Mesendoderm (in vitro differentiated cells): ENCODE results near the gene ANKRD65.
"Not testable (repeated sequence)": the region's sequence is repeated elsewhere in the genome, so short reads cannot be mapped to it uniquely, and the experiment has no call there.

Source experiments
- DNase-seq: peaks from one replicate; pipeline ENCODE4 v3.0.0; 2013
- H2AK5ac ChIP-seq: 2 replicates; pipeline ENCODE4 v1.6.1; 2013; ENCODE audit warnings: low read length, inconsistent platforms
- H2BK120ac ChIP-seq: 2 replicates; pipeline ENCODE4 v1.6.1; 2013; ENCODE audit warnings: low read depth, mild to moderate bottlenecking, low read length, moderate library complexity, mixed read lengths
- H2BK15ac ChIP-seq: replicated peaks from 2 replicates; pipeline ENCODE4 v1.6.1; 2013; ENCODE audit warnings: low read depth, mild to moderate bottlenecking, moderate library complexity
- H2BK5ac ChIP-seq: 2 replicates; pipeline ENCODE4 v1.6.1; 2013; ENCODE audit warnings: low read length, inconsistent platforms
- H3K18ac ChIP-seq: 2 replicates; pipeline ENCODE4 v1.6.1; 2013; ENCODE audit warnings: mild to moderate bottlenecking, low read length, mixed read lengths
- H3K23ac ChIP-seq: one replicate; pipeline ENCODE4 v1.6.1; 2013; ENCODE audit warnings: low read length
- H3K27ac ChIP-seq: 2 replicates; pipeline ENCODE4 v1.5.1; 2013; ENCODE audit warnings: low read depth, mild to moderate bottlenecking, inconsistent platforms, low read length, moderate library complexity
- H3K27me3 ChIP-seq: 2 replicates; pipeline ENCODE4 v1.6.1; 2013; ENCODE audit warnings: low read length, control low read depth, mild to moderate bottlenecking, inconsistent platforms; ENCODE audit not compliant: insufficient read depth, poor library complexity
- H3K36me3 ChIP-seq: 2 replicates; pipeline ENCODE4 v1.6.1; 2013; ENCODE audit warnings: low read length, inconsistent platforms; ENCODE audit not compliant: control insufficient read depth, insufficient read depth
- H3K4ac ChIP-seq: one replicate; pipeline ENCODE4 v1.6.1; 2013; ENCODE audit warnings: low read depth, mild to moderate bottlenecking, low read length, moderate library complexity
- H3K4me1 ChIP-seq: 2 replicates; pipeline ENCODE4 v1.6.1; 2013; ENCODE audit warnings: low read depth, low read length, inconsistent platforms; ENCODE audit not compliant: control insufficient read depth
- H3K4me2 ChIP-seq: 2 replicates; pipeline ENCODE4 v1.6.1; 2013; ENCODE audit warnings: low read length
- H3K4me3 ChIP-seq: 2 replicates; pipeline ENCODE4 v1.5.1; 2013; ENCODE audit warnings: mild to moderate bottlenecking, low read length
- H3K56ac ChIP-seq: one replicate; pipeline ENCODE4 v1.6.1; 2013; ENCODE audit warnings: low read length
- H3K79me1 ChIP-seq: 2 replicates; pipeline ENCODE4 v1.6.1; 2013; ENCODE audit warnings: low read length, inconsistent platforms
- H3K79me2 ChIP-seq: 2 replicates; pipeline ENCODE4 v1.6.1; 2013; ENCODE audit warnings: mild to moderate bottlenecking, low read length; ENCODE audit not compliant: control insufficient read depth, insufficient read depth
- H3K9ac ChIP-seq: 2 replicates; pipeline ENCODE4 v1.6.1; 2013; ENCODE audit warnings: low read length, inconsistent platforms
- H4K5ac ChIP-seq: one replicate; pipeline ENCODE4 v1.6.1; 2013; ENCODE audit warnings: low read length
- H4K8ac ChIP-seq: one replicate; pipeline ENCODE4 v1.6.1; 2013; ENCODE audit warnings: low read depth, mild to moderate bottlenecking, control low read depth, low read length, moderate library complexity
- WGBS: extraction: QIAGEN DNeasy Blood & Tissue Kit; methylation state at CpG from one replicate; pipeline ENCODE4 v1.1.7; 2013; ENCODE audit warnings: low lambda C conversion rate, missing lambda C conversion rate; ENCODE audit not compliant: insufficient coverage; ENCODE audit errors: extremely low coverage; 5-methylcytosine and 5-hydroxymethylcytosine counted together

Gene ANKRD65

DNA sequence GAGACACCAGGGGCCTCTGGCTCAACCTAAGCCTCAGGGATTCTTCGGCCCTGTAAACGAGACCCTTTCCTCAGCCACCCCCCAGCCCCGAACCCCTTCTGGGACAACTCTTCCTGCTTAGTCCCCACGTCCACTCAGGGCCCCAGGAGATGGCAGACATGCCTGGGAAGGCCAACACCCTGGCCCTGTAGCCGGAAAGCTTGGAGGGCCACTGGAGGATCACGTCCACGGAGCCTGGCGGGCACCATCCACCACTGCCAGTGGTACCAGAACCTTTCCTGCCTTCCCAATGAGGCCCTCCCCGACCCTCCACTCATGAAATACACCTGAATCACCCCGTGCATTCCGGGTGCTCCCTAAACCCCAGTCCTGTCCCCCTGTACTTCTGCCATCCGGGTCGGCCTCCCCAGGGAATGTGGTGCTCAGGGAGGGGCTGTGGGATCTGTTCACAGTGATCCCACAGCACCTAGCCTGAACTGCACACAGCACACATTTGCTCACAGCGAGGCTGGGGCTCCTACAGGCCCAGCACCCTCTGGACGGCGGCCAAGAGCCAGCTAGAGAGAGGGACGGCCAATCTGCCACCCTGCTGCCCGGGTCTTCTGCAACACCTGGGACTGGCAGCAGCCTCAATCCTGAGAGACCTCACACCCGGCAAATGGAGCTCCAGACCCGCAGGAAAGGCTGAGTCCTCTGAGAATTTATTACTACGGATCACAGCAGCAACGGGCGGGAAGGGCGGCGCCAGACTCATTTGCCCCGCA is 47.8 kb downstream of the ANKRD65 start:
- no peaks in the 10 kb centered on the region for H3K4me1 ChIP-seq
- H3K4ac ChIP-seq, result no peak overlapping the region
- H3K18ac ChIP-seq, result no peak overlapping the region
- peaks cover 7% of the 10 kb centered on the region for H3K79me1 ChIP-seq
- H2BK5ac ChIP-seq, result no peak overlapping the region
- H2BK120ac ChIP-seq, result no peak overlapping the region
- no peak overlapping the region for H3K23ac ChIP-seq
- no peak for DNase-seq
- H3K36me3 ChIP-seq, result no peaks in the 10 kb centered on the region
- H3K56ac ChIP-seq, result no peak overlapping the region
- no peak overlapping the region for H4K5ac ChIP-seq
- H3K27me3 ChIP-seq, result no peaks in the 10 kb centered on the region
- no CpG with 5 or more reads among the region's 26 CpGs for WGBS
- no peak overlapping the region for H2BK15ac ChIP-seq
- H3K9ac ChIP-seq, result no peak overlapping the region
- H2AK5ac ChIP-seq, result no peak overlapping the region
- no peak overlapping the region for H3K4me3 ChIP-seq
- H3K79me2 ChIP-seq, result peaks cover 10% of the 10 kb centered on the region
- H3K27ac ChIP-seq, result no peak overlapping the region
- H4K8ac ChIP-seq, result no peak overlapping the region
- H3K4me2 ChIP-seq, result no peak overlapping the region

- H3K4me1 ChIP-seq, result no peaks in the 10 kb centered on the region
- DNase-seq, result peak; percentile 66
- H3K23ac ChIP-seq, result no peak overlapping the region
- no peak overlapping the region for H3K4me2 ChIP-seq
- no peak overlapping the region for H3K18ac ChIP-seq
- no peak overlapping the region for H3K4me3 ChIP-seq
- no peak overlapping the region for H4K8ac ChIP-seq
- no peak overlapping the region for H2AK5ac ChIP-seq
- H2BK15ac ChIP-seq, result no peak overlapping the region
- peaks cover 7% of the 10 kb centered on the region for H3K79me1 ChIP-seq
- no peaks in the 10 kb centered on the region for H3K27me3 ChIP-seq
- no peak overlapping the region for H2BK120ac ChIP-seq
- H3K36me3 ChIP-seq, result no peaks in the 10 kb centered on the region
- no peak overlapping the region for H3K9ac ChIP-seq
- no peak overlapping the region for H3K27ac ChIP-seq
- H4K5ac ChIP-seq, result no peak overlapping the region
- peaks cover 10% of the 10 kb centered on the region for H3K79me2 ChIP-seq
- H3K4ac ChIP-seq, result no peak overlapping the region
- WGBS, result no CpG with 5 or more reads among the region's 26 CpGs
- peak overlapping the region; percentile 56 for H3K56ac ChIP-seq
- no peak overlapping the region for H2BK5ac ChIP-seq
These were observed 49.0 kb downstream of the ANKRD65 start for GRCh38 chr1:1371746-1372711.

DNA sequence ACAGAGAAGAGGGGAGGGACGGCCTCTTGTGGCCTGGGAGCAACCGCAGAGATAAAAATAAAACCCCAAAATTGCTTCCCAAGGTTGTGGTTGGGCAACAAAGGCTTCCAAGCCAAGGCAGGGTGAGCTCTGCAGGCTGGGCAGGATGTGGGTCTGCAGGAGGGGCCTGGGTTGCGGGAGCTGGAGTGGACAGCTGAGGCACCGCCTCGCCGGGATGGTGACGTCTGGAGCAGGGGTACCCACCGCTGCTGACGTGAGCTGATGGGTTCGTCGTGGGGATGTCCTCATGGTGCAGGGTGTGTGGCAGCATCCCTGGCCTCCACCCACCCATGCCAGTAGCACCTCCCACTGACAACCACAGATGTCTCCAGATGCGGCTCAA is 49.7 kb downstream of the ANKRD65 start:
- Histone ChIP-seq H3K4me3 (no peak overlapping the region), H4K8ac (no peak overlapping the region), H4K5ac (no peak overlapping the region), H3K27ac (no peak overlapping the region), H2BK120ac (no peak overlapping the region), H3K79me2 (peaks cover 10% of the 10 kb centered on the region), H2BK15ac (no peak overlapping the region), H3K18ac (no peak overlapping the region), H3K79me1 (peaks cover 7% of the 10 kb centered on the region), H2BK5ac (no peak overlapping the region), H3K9ac (no peak overlapping the region), H3K56ac (no peak overlapping the region), H3K23ac (no peak overlapping the region), H3K27me3 (no peaks in the 10 kb centered on the region), H3K4ac (no peak overlapping the region), H2AK5ac (no peak overlapping the region), H3K4me2 (no peak overlapping the region), H3K36me3 (no peaks in the 10 kb centered on the region), H3K4me1 (no peaks in the 10 kb centered on the region)
- no peak for DNase-seq
- no CpG with 5 or more reads among the region's 12 CpGs for WGBS

DNA sequence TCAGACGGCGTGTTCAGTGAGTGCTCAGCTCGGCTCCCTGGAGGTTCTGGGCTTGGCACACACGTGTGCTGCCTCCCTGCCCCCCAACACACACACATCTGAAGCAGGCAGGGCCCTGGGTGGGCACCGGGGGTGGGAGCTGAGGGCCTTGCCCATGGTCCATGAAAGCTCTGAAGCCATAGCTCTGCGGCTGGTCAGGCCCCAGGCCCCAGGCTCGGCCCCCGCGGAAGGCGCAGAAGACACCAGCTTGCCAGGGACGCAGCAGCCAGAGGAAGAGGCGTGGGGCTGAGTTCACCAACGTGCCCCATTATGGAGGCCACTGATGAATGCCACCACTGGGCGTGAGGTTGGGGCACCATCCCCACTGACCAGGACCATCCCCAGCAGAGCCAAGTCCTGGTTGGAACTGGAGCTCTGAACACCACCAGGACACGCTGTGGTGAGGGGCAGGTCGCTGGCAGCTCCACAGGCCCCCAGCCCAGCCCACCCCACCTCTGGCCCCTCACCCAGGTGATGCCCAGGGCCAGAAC is 50.2 kb downstream of the ANKRD65 start:
- Histone ChIP-seq H3K27me3 (no peaks in the 10 kb centered on the region), H2BK5ac (no peak overlapping the region), H3K4ac (no peak overlapping the region), H3K23ac (no peak overlapping the region), H3K4me3 (no peak overlapping the region), H3K56ac (no peak overlapping the region), H3K79me1 (peaks cover 7% of the 10 kb centered on the region), H3K79me2 (peaks cover 10% of the 10 kb centered on the region), H4K5ac (no peak overlapping the region), H2BK15ac (no peak overlapping the region), H2BK120ac (no peak overlapping the region), H4K8ac (no peak overlapping the region), H3K9ac (no peak overlapping the region), H2AK5ac (no peak overlapping the region), H3K4me1 (no peaks in the 10 kb centered on the region), H3K36me3 (no peaks in the 10 kb centered on the region), H3K18ac (no peak overlapping the region), H3K27ac (no peak overlapping the region), H3K4me2 (no peak overlapping the region)
- WGBS, result no CpG with 5 or more reads among the region's 16 CpGs
- no peak for DNase-seq

GRCh38 chr1:1370094-1370493 is 51.0 kb downstream of the ANKRD65 start:
- H3K4me1 ChIP-seq, H4K5ac ChIP-seq, H3K4ac ChIP-seq, H2BK15ac ChIP-seq, H2BK120ac ChIP-seq, H3K79me2 ChIP-seq, H3K27me3 ChIP-seq, H3K23ac ChIP-seq, H3K9ac ChIP-seq, H3K79me1 ChIP-seq, H2AK5ac ChIP-seq, H4K8ac ChIP-seq, H3K27ac ChIP-seq, H3K18ac ChIP-seq, H2BK5ac ChIP-seq, H3K36me3 ChIP-seq, H3K4me2 ChIP-seq, DNase-seq, H3K4me3 ChIP-seq, H3K56ac ChIP-seq: not testable (repeated sequence)
- WGBS, result no CpG with 5 or more reads among the region's 14 CpGs
